Measurements from ENCODE around the gene CCSER1.

Gene CCSER1

GRCh38 chr4:90127223-90127705 is at the start of gene CCSER1:
Gene CCSER1 (plus strand): TSS chr4:90127394.
- Histone ChIP-seq H3K27me3 (ENCODE audit: control insufficient read depth, insufficient read depth, low read length) (peaks cover 42% of the 10 kb centered on the region), H3K36me3 (ENCODE audit: control insufficient read depth, low read depth, low read length) (no peaks in the 10 kb centered on the region), H3K4me1 (ENCODE audit: control insufficient read depth, low read depth, low read length) (peaks cover 13% of the 10 kb centered on the region), H3K9me3 (ENCODE audit: control insufficient read depth, low read depth, low read length) (no peaks in the 10 kb centered on the region), H3K27ac (ENCODE audit: low read length) (no peak within 1 kb of the TSS), H3K9ac (ENCODE audit: low read length) (peak within 1 kb of the TSS; percentile 45), H3K4me3 (ENCODE audit: low read length) (peak within 1 kb of the TSS; percentile 90)

DNA sequence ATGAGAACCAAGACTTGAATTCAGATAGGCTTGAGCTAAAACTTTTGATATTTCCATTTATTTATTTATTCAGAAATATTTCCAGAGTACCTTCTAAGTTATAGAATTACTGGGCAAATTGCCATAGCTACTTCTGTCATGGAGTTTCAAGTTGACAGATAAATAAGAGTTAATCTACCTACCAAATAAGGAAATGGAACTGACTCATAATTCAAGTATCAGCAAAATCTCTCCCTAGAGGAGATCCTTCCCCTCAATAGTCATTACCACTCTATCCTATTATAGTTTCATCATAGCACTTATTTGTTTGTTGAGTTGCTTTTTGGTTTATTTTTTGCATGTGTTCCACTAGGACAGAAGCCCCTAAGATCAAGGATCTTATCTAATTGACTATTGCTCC is 48.8 kb upstream of the CCSER1 start:
- H3K27me3 ChIP-seq (ENCODE audit: control insufficient read depth, insufficient read depth, low read length) = no peaks in the 10 kb centered on the region
- H3K27ac ChIP-seq (ENCODE audit: low read length) = no peak overlapping the region
- no peaks in the 10 kb centered on the region for H3K36me3 ChIP-seq (ENCODE audit: control insufficient read depth, low read depth, low read length)
- no peaks in the 10 kb centered on the region for H3K9me3 ChIP-seq (ENCODE audit: control insufficient read depth, low read depth, low read length)
- H3K9ac ChIP-seq (ENCODE audit: low read length) = no peak overlapping the region
- H3K4me3 ChIP-seq (ENCODE audit: low read length) = no peak overlapping the region
- H3K4me1 ChIP-seq (ENCODE audit: control insufficient read depth, low read depth, low read length) = no peaks in the 10 kb centered on the region

GRCh38 chr4:90080116-90080515 is 47.1 kb upstream of the CCSER1 start:
- Histone ChIP-seq H3K9me3 (ENCODE audit: control insufficient read depth, low read depth, low read length) (no peaks in the 10 kb centered on the region), H3K9ac (ENCODE audit: low read length) (no peak overlapping the region), H3K27ac (ENCODE audit: low read length) (no peak overlapping the region), H3K4me1 (ENCODE audit: control insufficient read depth, low read depth, low read length) (no peaks in the 10 kb centered on the region), H3K27me3 (ENCODE audit: control insufficient read depth, insufficient read depth, low read length) (no peaks in the 10 kb centered on the region), H3K36me3 (ENCODE audit: control insufficient read depth, low read depth, low read length) (no peaks in the 10 kb centered on the region), H3K4me3 (ENCODE audit: low read length) (no peak overlapping the region)

GRCh38 chr4:90081432-90082144 is 45.6 kb upstream of the CCSER1 start:
- Histone ChIP-seq H3K36me3 (ENCODE audit: control insufficient read depth, low read depth, low read length) (no peaks in the 10 kb centered on the region), H3K9me3 (ENCODE audit: control insufficient read depth, low read depth, low read length) (no peaks in the 10 kb centered on the region), H3K4me3 (ENCODE audit: low read length) (no peak overlapping the region), H3K9ac (ENCODE audit: low read length) (no peak overlapping the region), H3K27me3 (ENCODE audit: control insufficient read depth, insufficient read depth, low read length) (no peaks in the 10 kb centered on the region), H3K4me1 (ENCODE audit: control insufficient read depth, low read depth, low read length) (no peaks in the 10 kb centered on the region), H3K27ac (ENCODE audit: low read length) (no peak overlapping the region)

DNA sequence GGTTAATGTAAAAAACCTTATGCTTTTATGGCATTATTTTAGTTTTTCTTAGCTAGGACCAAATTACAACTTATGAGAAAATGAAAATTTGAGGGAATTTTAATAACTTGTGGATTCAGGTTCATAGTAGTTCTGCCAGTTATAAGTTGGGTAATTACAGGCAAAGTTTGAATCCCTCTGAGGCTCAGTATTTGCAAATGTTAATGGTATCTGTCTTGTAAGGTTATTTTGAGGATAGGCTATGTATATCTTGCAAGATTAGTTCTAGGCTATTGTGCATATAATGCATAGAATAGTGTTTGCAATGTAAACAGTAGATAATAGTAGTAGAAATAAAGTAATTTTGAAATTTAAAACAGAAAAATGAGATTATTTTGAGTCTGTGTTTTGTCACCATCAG is 44.7 kb upstream of the CCSER1 start:
- Histone ChIP-seq H3K27ac (ENCODE audit: low read length) (no peak overlapping the region), H3K36me3 (ENCODE audit: control insufficient read depth, low read depth, low read length) (no peaks in the 10 kb centered on the region), H3K27me3 (ENCODE audit: control insufficient read depth, insufficient read depth, low read length) (no peaks in the 10 kb centered on the region), H3K4me3 (ENCODE audit: low read length) (no peak overlapping the region), H3K9ac (ENCODE audit: low read length) (no peak overlapping the region), H3K4me1 (ENCODE audit: control insufficient read depth, low read depth, low read length) (no peaks in the 10 kb centered on the region), H3K9me3 (ENCODE audit: control insufficient read depth, low read depth, low read length) (no peaks in the 10 kb centered on the region)

DNA sequence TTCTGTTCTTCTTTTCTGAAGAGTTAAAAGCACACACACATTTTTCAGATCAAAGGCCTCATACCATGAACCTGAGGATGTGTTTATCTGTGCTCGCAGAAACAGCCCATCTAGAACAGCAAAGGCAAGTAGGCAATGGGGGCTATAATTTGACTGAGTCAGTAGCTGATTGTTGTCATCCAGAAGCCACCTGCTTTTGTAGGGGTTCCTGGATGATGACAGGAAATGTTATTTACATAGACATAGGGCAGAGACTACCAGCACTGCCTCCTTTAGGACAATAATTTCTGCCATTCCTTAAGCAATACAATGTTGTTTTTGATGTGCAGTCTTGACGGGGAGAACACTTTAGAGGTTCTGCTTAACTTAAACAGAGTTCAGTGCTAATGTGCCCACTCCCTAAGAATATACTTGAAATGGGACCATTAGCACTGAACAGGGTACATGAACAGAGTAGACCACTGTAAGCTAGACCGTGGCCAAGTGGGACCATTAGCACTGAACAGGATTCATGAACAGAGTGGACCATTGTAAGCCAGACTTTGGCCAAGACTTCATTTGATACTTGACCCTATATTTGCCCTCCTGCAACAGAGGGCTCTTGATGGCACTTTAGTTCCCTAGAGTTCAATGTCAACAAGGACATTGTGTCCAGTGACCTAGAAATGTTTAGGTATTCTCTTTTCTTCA is 42.8 kb upstream of the CCSER1 start:
- H3K27me3 ChIP-seq (ENCODE audit: control insufficient read depth, insufficient read depth, low read length) = no peaks in the 10 kb centered on the region
- H3K27ac ChIP-seq (ENCODE audit: low read length) = no peak overlapping the region
- no peaks in the 10 kb centered on the region for H3K36me3 ChIP-seq (ENCODE audit: control insufficient read depth, low read depth, low read length)
- no peak overlapping the region for H3K4me3 ChIP-seq (ENCODE audit: low read length)
- no peaks in the 10 kb centered on the region for H3K9me3 ChIP-seq (ENCODE audit: control insufficient read depth, low read depth, low read length)
- H3K4me1 ChIP-seq (ENCODE audit: control insufficient read depth, low read depth, low read length) = no peaks in the 10 kb centered on the region
- no peak overlapping the region for H3K9ac ChIP-seq (ENCODE audit: low read length)

DNA sequence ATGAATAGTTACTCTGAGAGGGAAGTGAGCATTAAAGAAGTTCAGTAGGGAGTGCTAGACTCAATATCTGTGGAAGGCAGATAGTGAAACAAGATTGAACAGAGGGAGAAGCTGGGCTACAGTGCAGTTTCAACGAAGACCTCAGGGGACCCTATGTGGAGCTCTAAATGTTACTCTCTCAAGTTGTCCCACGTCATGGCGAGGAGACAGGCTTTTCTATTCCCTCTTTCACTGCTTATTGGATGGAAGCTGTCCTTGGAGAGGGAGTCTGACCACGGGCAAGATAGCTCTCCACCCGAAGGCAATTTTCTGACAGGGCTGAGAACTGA is 42.3 kb upstream of the CCSER1 start:
- H3K4me3 ChIP-seq (ENCODE audit: low read length) = no peak overlapping the region
- no peaks in the 10 kb centered on the region for H3K9me3 ChIP-seq (ENCODE audit: control insufficient read depth, low read depth, low read length)
- no peaks in the 10 kb centered on the region for H3K27me3 ChIP-seq (ENCODE audit: control insufficient read depth, insufficient read depth, low read length)
- no peak overlapping the region for H3K27ac ChIP-seq (ENCODE audit: low read length)
- H3K9ac ChIP-seq (ENCODE audit: low read length) = no peak overlapping the region
- H3K4me1 ChIP-seq (ENCODE audit: control insufficient read depth, low read depth, low read length) = no peaks in the 10 kb centered on the region
- H3K36me3 ChIP-seq (ENCODE audit: control insufficient read depth, low read depth, low read length) = no peaks in the 10 kb centered on the region

GRCh38 chr4:90093526-90093925 is 33.7 kb upstream of the CCSER1 start:
- no peaks in the 10 kb centered on the region for H3K36me3 ChIP-seq (ENCODE audit: control insufficient read depth, low read depth, low read length)
- H3K27me3 ChIP-seq (ENCODE audit: control insufficient read depth, insufficient read depth, low read length) = no peaks in the 10 kb centered on the region
- H3K27ac ChIP-seq (ENCODE audit: low read length) = no peak overlapping the region
- no peaks in the 10 kb centered on the region for H3K4me1 ChIP-seq (ENCODE audit: control insufficient read depth, low read depth, low read length)
- no peaks in the 10 kb centered on the region for H3K9me3 ChIP-seq (ENCODE audit: control insufficient read depth, low read depth, low read length)
- no peak overlapping the region for H3K9ac ChIP-seq (ENCODE audit: low read length)
- H3K4me3 ChIP-seq (ENCODE audit: low read length) = no peak overlapping the region

DNA sequence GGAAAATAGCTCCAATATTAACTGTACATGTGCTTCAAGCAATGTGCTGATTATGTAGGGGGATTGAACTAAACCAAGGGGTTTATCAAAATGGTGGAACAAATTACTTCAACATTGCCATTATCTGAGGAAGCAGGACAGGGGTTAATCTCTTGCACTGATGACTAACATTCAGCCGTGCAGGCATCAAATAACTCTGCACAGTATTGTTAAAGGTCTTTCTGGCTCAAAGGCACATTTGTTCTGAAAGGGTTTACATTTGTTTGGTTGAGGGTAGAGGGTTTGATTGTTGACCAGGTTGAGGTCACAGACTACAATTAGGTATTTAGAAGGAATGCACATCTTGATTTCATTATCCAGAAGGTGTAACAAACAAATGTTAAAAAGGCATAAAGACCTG is 32.2 kb upstream of the CCSER1 start:
- Histone ChIP-seq H3K9me3 (ENCODE audit: control insufficient read depth, low read depth, low read length) (no peaks in the 10 kb centered on the region), H3K27ac (ENCODE audit: low read length) (no peak overlapping the region)

DNA sequence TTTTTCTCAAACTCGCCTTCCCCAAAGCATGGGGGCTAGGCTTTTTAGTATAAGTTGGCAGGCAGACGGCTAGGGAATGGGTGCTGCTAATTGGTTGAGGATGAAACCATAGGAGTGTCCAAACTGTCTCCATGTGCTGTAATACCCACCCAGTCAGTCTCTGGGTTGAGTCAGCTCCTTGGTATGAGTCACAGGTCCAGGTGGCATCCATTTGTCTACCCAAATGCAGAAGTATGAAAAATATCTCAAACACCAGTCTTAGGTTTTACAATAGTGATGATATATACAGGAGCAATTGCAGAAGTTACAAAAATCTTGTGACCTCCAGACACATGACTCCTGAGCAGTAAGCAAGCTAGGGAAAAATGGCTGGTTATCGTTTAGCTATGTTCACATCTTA is 27.4 kb upstream of the CCSER1 start:
- Histone ChIP-seq H3K4me1 (ENCODE audit: control insufficient read depth, low read depth, low read length) (no peaks in the 10 kb centered on the region), H3K27ac (ENCODE audit: low read length) (no peak overlapping the region), H3K9me3 (ENCODE audit: control insufficient read depth, low read depth, low read length) (no peaks in the 10 kb centered on the region), H3K27me3 (ENCODE audit: control insufficient read depth, insufficient read depth, low read length) (no peaks in the 10 kb centered on the region), H3K9ac (ENCODE audit: low read length) (no peak overlapping the region), H3K36me3 (ENCODE audit: control insufficient read depth, low read depth, low read length) (no peaks in the 10 kb centered on the region), H3K4me3 (ENCODE audit: low read length) (no peak overlapping the region)

More for the DNA sequence above, 32.2 kb upstream of the CCSER1 start:
- H3K4me1 ChIP-seq (ENCODE audit: control insufficient read depth, low read depth, low read length) = no peaks in the 10 kb centered on the region
- no peak overlapping the region for H3K9ac ChIP-seq (ENCODE audit: low read length)
- H3K36me3 ChIP-seq (ENCODE audit: control insufficient read depth, low read depth, low read length) = no peaks in the 10 kb centered on the region
- no peaks in the 10 kb centered on the region for H3K27me3 ChIP-seq (ENCODE audit: control insufficient read depth, insufficient read depth, low read length)
- no peak overlapping the region for H3K4me3 ChIP-seq (ENCODE audit: low read length)

DNA sequence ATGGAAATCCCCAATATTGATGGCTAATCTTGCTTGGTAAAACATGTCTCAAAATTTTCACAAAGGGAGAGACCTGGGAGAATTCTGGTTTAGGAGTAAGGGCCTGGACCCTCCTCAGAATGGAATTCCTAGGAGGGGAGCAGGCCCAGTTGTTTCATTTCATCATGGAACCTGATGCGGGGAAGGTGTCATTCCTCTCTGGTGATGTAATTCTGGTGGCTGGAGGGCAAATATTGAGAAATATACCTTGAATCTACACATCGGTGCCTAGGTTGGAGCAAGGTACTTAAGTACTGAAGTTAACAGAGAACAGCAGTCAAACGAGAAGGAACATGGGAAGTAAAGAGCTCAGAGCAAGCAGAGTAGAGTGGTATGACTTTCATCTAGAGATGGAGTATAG is 23.2 kb upstream of the CCSER1 start:
- Histone ChIP-seq H3K27ac (ENCODE audit: low read length) (no peak overlapping the region), H3K9ac (ENCODE audit: low read length) (no peak overlapping the region), H3K4me3 (ENCODE audit: low read length) (no peak overlapping the region), H3K9me3 (ENCODE audit: control insufficient read depth, low read depth, low read length) (no peaks in the 10 kb centered on the region), H3K27me3 (ENCODE audit: control insufficient read depth, insufficient read depth, low read length) (no peaks in the 10 kb centered on the region), H3K36me3 (ENCODE audit: control insufficient read depth, low read depth, low read length) (no peaks in the 10 kb centered on the region), H3K4me1 (ENCODE audit: control insufficient read depth, low read depth, low read length) (peaks cover 3% of the 10 kb centered on the region)

GRCh38 chr4:90105274-90105673 is 21.9 kb upstream of the CCSER1 start:
- no peak overlapping the region for H3K4me3 ChIP-seq (ENCODE audit: low read length)
- no peak overlapping the region for H3K27ac ChIP-seq (ENCODE audit: low read length)
- peaks cover 3% of the 10 kb centered on the region for H3K4me1 ChIP-seq (ENCODE audit: control insufficient read depth, low read depth, low read length)

More at GRCh38 chr4:90105274-90105673, 21.9 kb upstream of the CCSER1 start:
- H3K36me3 ChIP-seq (ENCODE audit: control insufficient read depth, low read depth, low read length) = no peaks in the 10 kb centered on the region
- no peaks in the 10 kb centered on the region for H3K27me3 ChIP-seq (ENCODE audit: control insufficient read depth, insufficient read depth, low read length)
- no peak overlapping the region for H3K9ac ChIP-seq (ENCODE audit: low read length)
- H3K9me3 ChIP-seq (ENCODE audit: control insufficient read depth, low read depth, low read length) = no peaks in the 10 kb centered on the region
